ENCODE results near the gene ACSF3. TPM values are rescaled to one million over a fixed set of nuclear protein-coding genes. Genes with fewer than 3 reads are reported as not detected.
"Not testable (repeated sequence)": the region's sequence is repeated elsewhere in the genome, so short reads cannot be mapped to it uniquely, and the experiment has no call there.

Gene ACSF3
- total and polyA plus RNA-seq, 2 experiments from 2014 or later: 27.6 to 32.2 TPM

DNA sequence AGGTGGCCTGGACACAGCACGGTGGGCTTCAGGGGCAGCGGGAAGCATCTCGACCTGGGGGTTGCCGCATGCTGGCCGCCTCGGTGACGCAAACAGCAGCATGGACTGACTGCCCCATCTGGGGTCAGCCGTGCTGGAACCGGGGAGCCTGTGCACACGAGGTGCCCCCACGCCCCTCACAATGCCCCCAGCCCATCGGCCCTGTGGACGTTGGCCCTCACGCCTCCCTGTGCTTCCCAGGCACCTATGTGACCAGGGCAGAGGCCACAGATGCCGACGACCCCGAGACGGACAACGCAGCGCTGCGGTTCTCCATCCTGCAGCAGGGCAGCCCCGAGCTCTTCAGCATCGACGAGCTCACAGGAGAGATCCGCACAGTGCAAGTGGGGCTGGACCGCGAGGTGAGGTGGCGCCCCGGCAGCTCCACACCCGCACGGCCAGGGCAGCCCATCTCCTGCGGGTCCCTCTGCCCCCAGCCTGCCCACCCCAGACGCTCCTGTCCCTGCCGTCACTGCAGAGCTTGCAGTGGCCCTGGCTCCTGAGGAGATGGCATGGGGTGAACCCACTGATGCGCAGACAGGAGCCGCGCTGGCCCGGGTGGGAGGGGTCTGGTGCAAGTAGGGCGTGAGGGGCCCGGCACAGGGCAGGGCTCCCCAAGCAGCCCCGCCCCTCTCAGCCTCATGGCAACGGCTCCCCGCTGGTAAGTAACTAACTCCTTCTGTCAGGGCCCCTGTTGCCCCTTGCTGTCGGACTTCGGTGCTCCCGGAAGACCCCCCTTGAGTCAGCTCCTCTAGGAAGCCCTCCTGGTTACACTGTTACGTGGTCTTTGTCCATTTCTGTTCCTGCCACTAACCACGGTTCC, 91.5 kb downstream of the ACSF3 start:
- no peak for DNase-seq (ENCODE audit: low read depth in 1 of 2, low spot score in 1 of 2)
- no peaks in the 10 kb centered on the region for H3K36me3 ChIP-seq
- TF ChIP-seq, protein P1, sequence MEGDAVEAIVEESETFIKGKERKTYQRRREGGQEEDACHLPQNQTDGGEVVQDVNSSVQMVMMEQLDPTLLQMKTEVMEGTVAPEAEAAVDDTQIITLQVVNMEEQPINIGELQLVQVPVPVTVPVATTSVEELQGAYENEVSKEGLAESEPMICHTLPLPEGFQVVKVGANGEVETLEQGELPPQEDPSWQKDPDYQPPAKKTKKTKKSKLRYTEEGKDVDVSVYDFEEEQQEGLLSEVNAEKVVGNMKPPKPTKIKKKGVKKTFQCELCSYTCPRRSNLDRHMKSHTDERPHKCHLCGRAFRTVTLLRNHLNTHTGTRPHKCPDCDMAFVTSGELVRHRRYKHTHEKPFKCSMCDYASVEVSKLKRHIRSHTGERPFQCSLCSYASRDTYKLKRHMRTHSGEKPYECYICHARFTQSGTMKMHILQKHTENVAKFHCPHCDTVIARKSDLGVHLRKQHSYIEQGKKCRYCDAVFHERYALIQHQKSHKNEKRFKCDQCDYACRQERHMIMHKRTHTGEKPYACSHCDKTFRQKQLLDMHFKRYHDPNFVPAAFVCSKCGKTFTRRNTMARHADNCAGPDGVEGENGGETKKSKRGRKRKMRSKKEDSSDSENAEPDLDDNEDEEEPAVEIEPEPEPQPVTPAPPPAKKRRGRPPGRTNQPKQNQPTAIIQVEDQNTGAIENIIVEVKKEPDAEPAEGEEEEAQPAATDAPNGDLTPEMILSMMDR (IDR thresholded peaks at IDR 0.05; ENCODE audit: low read depth, low read length): no peak

DNA sequence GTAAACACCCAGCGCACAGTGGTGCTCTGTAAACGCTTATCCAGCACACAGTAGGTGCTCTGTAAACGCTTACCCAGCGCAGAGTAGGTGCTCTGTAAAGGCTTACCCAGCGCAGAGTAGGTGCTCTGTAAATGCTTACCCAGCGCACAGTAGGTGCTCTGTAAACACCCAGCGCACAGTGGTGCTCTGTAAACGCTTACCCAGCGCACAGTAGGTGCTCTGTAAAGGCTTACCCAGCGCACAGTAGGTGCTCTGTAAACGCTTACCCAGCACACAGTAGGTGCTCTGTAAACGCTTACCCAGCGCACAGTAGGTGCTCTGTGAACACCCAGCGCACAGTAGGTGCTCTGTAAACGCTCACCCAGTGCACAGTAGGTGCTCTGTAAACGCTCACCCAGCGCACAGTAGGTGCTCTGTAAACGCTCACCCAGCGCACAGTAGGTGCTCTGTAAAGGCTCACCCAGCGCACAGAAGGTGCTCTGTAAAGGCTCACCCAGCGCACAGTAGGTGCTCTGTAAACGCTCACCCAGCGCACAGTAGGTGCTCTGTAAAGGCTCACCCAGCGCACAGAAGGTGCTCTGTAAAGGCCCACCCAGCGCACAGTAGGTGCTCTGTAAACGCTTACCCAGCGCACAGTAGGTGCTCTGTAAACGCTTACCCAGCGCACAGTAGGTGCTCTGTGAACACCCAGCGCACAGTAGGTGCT, 92.4 kb downstream of the ACSF3 start:
- not testable (repeated sequence) for H3K27ac ChIP-seq; H3K9me3 ChIP-seq (ENCODE audit: low read depth); H3K4me3 ChIP-seq; H3K36me3 ChIP-seq; H3K4me1 ChIP-seq (ENCODE audit: low read depth)
- H3K27me3 ChIP-seq: peaks cover 17% of the 10 kb centered on the region
- DNase-seq (ENCODE audit: low read depth in 1 of 2, low spot score in 1 of 2): peak in 1 of 2 donors; percentile 29

More for the DNA sequence above, 91.5 kb downstream of the ACSF3 start:
- no peaks in the 10 kb centered on the region for H3K9me3 ChIP-seq (ENCODE audit: low read depth)
- no peak overlapping the region for H3K27ac ChIP-seq
- H3K27me3 ChIP-seq: peaks cover 8% of the 10 kb centered on the region
- H3K4me1 ChIP-seq (ENCODE audit: low read depth): no peaks in the 10 kb centered on the region
- H3K4me3 ChIP-seq: no peak overlapping the region

DNA sequence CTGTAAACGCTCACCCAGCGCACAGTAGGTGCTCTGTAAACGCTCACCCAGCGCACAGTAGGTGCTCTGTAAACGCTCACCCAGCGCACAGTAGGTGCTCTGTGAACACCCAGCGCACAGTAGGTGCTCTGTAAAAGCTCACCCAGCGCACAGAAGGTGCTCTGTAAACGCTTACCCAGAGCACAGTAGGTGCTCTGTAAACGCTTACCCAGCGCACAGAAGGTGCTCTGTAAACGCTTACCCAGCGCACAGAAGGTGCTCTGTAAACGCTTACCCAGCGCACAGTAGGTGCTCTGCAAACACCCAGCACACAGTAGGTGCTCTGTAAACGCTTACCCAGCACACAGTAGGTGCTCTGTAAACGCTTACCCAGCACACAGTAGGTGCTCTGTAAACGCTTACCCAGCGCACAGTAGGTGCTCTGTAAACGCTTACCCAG, 93.0 kb downstream of the ACSF3 start:
- H3K36me3 ChIP-seq; H3K9me3 ChIP-seq (ENCODE audit: low read depth); H3K4me3 ChIP-seq; H3K4me1 ChIP-seq (ENCODE audit: low read depth); H3K27ac ChIP-seq: not testable (repeated sequence)
- H3K27me3 ChIP-seq: peaks cover 22% of the 10 kb centered on the region
- DNase-seq (ENCODE audit: low read depth in 1 of 2, low spot score in 1 of 2): peak in 1 of 2 donors; percentile 21

DNA sequence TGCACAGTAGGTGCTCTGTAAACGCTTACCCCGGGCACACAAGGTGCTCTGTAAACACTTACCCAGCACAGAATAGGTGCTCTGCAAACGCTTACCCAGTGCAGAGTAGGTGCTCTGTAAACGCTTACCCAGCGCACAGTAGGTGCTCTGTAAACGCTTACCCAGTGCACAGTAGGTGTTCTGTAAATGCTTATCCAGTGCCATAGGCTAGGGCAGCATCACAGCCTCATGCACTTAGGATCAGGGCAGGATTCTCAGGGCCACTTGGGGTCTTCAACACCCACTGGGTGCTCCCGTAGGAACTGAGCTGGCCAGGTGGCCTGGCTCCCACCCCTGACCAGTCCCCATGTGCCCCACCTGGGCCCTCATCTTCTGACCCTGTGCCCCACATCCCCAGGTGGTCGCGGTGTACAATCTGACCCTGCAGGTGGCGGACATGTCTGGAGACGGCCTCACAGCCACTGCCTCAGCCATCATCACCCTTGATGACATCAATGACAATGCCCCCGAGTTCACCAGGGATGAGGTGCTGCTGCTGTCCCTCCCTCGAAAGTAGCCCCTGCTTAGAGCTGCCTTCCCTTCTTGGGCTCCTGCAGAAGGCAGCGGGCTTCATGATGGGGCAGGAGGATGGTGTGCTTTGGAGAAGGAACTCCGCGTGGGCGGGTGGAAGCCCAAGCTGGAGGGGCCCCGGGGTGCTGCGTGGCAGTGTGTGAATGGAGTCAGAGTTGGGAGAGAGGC, 93.5 kb downstream of the ACSF3 start:
- no peaks in the 10 kb centered on the region for H3K9me3 ChIP-seq (ENCODE audit: low read depth)
- TF ChIP-seq, protein P1 (IDR thresholded peaks at IDR 0.05; ENCODE audit: low read depth, low read length): no peak
- H3K27ac ChIP-seq: no peak overlapping the region
- peak; percentile 33 to 43 for DNase-seq (ENCODE audit: low read depth in 1 of 2, low spot score in 1 of 2)
- no peak overlapping the region for H3K4me3 ChIP-seq
- H3K27me3 ChIP-seq: peaks cover 28% of the 10 kb centered on the region
- no peaks in the 10 kb centered on the region for H3K4me1 ChIP-seq (ENCODE audit: low read depth)
- no peaks in the 10 kb centered on the region for H3K36me3 ChIP-seq

DNA sequence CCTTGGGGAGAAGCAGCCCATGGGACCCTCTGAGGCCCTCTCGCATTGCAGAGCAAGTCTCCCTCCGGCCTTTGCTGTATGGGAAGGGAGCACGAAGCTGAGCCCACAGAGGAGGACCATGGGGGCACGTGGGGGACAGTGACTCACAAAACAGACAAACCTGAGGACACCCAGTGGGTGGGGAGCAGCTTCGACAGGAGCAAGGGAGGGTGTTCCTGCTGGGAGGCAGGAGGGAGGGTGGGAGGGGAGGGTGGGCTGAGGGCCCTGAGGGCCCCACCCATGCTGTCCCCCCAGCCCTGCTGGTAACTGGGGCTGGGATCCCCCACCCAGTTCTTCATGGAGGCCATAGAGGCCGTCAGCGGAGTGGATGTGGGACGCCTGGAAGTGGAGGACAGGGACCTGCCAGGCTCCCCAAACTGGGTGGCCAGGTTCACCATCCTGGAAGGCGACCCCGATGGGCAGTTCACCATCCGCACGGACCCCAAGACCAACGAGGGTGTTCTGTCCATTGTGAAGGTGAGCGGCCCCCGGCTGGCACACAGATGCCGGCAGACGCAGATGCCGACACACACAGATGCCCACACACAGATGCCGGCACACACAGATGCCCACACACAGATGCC, 94.2 kb downstream of the ACSF3 start:
- H3K4me3 ChIP-seq: no peak overlapping the region
- no peak overlapping the region for H3K27ac ChIP-seq
- TF ChIP-seq, protein P1 (IDR thresholded peaks at IDR 0.05; ENCODE audit: low read depth, low read length): no peak
- no peaks in the 10 kb centered on the region for H3K4me1 ChIP-seq (ENCODE audit: low read depth)
- peak in 1 of 2 donors; percentile 38 for DNase-seq (ENCODE audit: low read depth in 1 of 2, low spot score in 1 of 2)
- no peaks in the 10 kb centered on the region for H3K36me3 ChIP-seq
- no peaks in the 10 kb centered on the region for H3K9me3 ChIP-seq (ENCODE audit: low read depth)
- H3K27me3 ChIP-seq: peaks cover 28% of the 10 kb centered on the region

DNA sequence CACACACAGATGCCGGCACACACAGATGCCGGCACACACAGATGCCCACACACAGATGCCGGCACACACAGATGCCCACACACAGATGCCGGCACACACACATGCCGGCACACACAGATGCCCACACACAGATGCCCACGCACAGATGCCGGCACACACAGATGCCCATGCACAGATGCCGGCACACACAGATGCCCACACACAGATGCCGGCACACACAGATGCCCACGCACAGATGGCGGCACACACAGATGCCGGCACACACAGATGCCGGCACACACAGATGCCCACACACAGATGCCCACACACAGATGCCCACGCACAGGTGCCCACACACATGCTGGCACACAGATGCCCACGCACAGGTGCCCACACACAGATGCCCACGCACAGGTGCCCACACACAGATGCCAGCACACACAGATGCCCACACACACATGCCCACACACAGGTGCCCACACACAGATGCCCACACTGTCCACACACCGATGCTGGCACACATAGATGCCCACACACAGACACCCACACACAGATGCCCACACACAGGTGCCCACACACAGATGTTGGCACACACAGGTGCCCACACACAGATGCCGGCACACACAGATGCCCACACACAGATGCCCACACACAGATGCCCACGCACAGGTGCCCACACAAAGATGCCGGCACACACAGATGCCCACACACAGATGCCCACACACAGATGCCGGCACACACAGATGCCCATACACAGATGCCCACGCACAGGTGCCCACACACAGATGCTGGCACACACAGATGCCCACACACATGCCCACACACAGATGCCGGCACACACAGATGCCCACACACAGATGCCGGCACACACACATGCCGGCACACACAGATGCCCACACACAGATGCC, 95.1 kb downstream of the ACSF3 start:
- DNase-seq (ENCODE audit: low read depth in 1 of 2, low spot score in 1 of 2); H3K4me3 ChIP-seq; H3K27ac ChIP-seq; H3K36me3 ChIP-seq; H3K4me1 ChIP-seq (ENCODE audit: low read depth); H3K9me3 ChIP-seq (ENCODE audit: low read depth): not testable (repeated sequence)
- H3K27me3 ChIP-seq: peaks cover 28% of the 10 kb centered on the region
